HepG2 (cell line): ENCODE data around the gene MYO6. TPM values are rescaled to one million over a fixed set of nuclear protein-coding genes. Genes with fewer than 3 reads are reported as not detected.

Experiments
- ATAC-seq: fragments of 200-7000 bp; cut with Tn5 transposase; 3 replicates; pipeline ENCODE4 v1.9.1; 2020; ENCODE audit warnings: mild to moderate bottlenecking, moderate library complexity
- BruUV-seq: library from RNA; stranded (reverse); fragments of 400-500 nt; replicated peaks from 2 replicates; lab custom pipeline; 2021; lab: Mats Ljungman, UMichigan
- CTCF ChIA-PET: fragments of 300-600 bp; formaldehyde crosslinking; extraction: SDS; loops from one replicate; lab custom pipeline; 2021; ENCODE audit warnings: low total read pairs, inconsistent platforms, low intra/inter-chr PET ratio; lab: Yijun Ruan, JAX
- POLR2A ChIA-PET: fragments of 350-600 bp; sonication (Branson Sonifier 250); formaldehyde crosslinking; loops from one replicate; lab custom pipeline; 2020; ENCODE audit warnings: antibody characterized with exemption, inconsistent platforms; lab: Yijun Ruan, JAX
- DNase-seq: peaks from one replicate; pipeline ENCODE4 v3.0.0-alpha.2; 2015; ENCODE audit warnings: low spot score
- FAIRE-seq: peaks from 3 replicates; lab custom pipeline; 2011; peaks lifted over from hg19 to GRCh38; lab: Jason Lieb, UNC
- H2AFZ ChIP-seq: one replicate; pipeline ENCODE4 v1.6.1; 2011; ENCODE audit warnings: low read length, inconsistent platforms
- H3K27ac ChIP-seq: fragments of 300-600 bp; 3 replicates; pipeline ENCODE4 v1.8.0; 2011; ENCODE audit warnings: mixed run types, mild to moderate bottlenecking, mixed read lengths, low read length, inconsistent platforms; ENCODE audit not compliant: insufficient read depth; ENCODE audit errors: extremely low read length
- H3K27me3 ChIP-seq, 2 experiments: fragments of 200-600 bp in 1 of 2; 2 replicates in 1 of 2; 3 replicates in 1 of 2; pipeline versions ENCODE4 v1.6.0 to v1.8.0; 2011; ENCODE audit warnings: low read length in 2 of 2, mild to moderate bottlenecking in 2 of 2, moderate library complexity in 2 of 2, inconsistent platforms in 1 of 2; ENCODE audit not compliant: insufficient read depth in 2 of 2, control insufficient read depth in 1 of 2
- H3K36me3 ChIP-seq, 2 experiments: fragments of 200-600 bp in 1 of 2; replicated peaks in 1 of 2; 2 replicates in 1 of 2; 3 replicates in 1 of 2; pipeline versions ENCODE4 v1.5.1 to v1.8.0; 2011; ENCODE audit warnings: low read length in 2 of 2, inconsistent platforms in 1 of 2; ENCODE audit not compliant: insufficient read depth in 2 of 2, control insufficient read depth in 1 of 2
- H3K4me1 ChIP-seq: 2 replicates; pipeline ENCODE4 v1.5.1; 2012; ENCODE audit warnings: low read length, inconsistent platforms; ENCODE audit not compliant: insufficient read depth
- H3K4me2 ChIP-seq: 2 replicates; pipeline ENCODE4 v1.6.0; 2011; ENCODE audit warnings: low read depth, low read length, inconsistent platforms
- H3K4me3 ChIP-seq, 3 experiments: fragments of 200-600 bp in 1 of 3; sonication (generic), shearing (Covaris generic) in 1 of 3; replicated peaks in 1 of 3; 2 replicates each; pipeline ENCODE4 v1.5.1; 2011 to 2016; ENCODE audit warnings: low read length in 3 of 3, inconsistent platforms in 2 of 3, low read depth in 2 of 3, mild to moderate bottlenecking in 2 of 3, control low read depth in 1 of 3, mixed read lengths in 1 of 3; ENCODE audit not compliant: insufficient read depth in 1 of 3
- H3K79me2 ChIP-seq: one replicate; pipeline ENCODE4 v1.6.1; 2011; ENCODE audit warnings: low read length, inconsistent platforms; ENCODE audit not compliant: insufficient read depth
- H3K9ac ChIP-seq: 2 replicates; pipeline ENCODE4 v1.6.0; 2011; ENCODE audit warnings: mild to moderate bottlenecking, low read depth, low read length, inconsistent platforms; ENCODE audit not compliant: insufficient read depth
- H3K9me3 ChIP-seq: 2 replicates; pipeline ENCODE4 v1.5.1; 2012; ENCODE audit warnings: mild to moderate bottlenecking, low read length
- H4K20me1 ChIP-seq: 2 replicates; pipeline ENCODE4 v1.6.0; 2011; ENCODE audit warnings: inconsistent platforms, mild to moderate bottlenecking, low read length, moderate library complexity; ENCODE audit not compliant: insufficient read depth
- FOSL1 ChIP-seq: sonication (generic); formaldehyde crosslinking; IDR thresholded peaks from 2 replicates; pipeline ENCODE4 v1.9.0; 2021; ENCODE audit warnings: missing genetic modification reagents, borderline replicate concordance
- KAT2B ChIP-seq: fragments of 150-350 bp; IDR thresholded peaks from 2 replicates; pipeline ENCODE4 v1.6.1; 2014; ENCODE audit warnings: low read depth, low read length, borderline replicate concordance
- MEF2D ChIP-seq: sonication (generic); formaldehyde crosslinking; IDR thresholded peaks from 2 replicates; pipeline ENCODE4 v1.5.1; 2020; ENCODE audit warnings: mild to moderate bottlenecking, missing genetic modification reagents
- SOX13 ChIP-seq, 3 experiments: fragments of 450-650 bp in 1 of 3; sonication (generic) in 1 of 3; formaldehyde crosslinking in 1 of 3; IDR thresholded peaks in 2 of 3; conservative IDR thresholded peaks in 1 of 3; 2 replicates each; pipeline versions ENCODE4 v1.5.0 to v1.6.1; 2016 to 2020; ENCODE audit warnings: antibody characterized with exemption in 1 of 3, mild to moderate bottlenecking in 1 of 3, missing compliant biosample characterization in 1 of 3, missing genetic modification reagents in 1 of 3, moderate library complexity in 1 of 3
- ZNF335 ChIP-seq: sonication (generic); formaldehyde crosslinking; IDR thresholded peaks from 2 replicates; pipeline ENCODE4 v1.4.0; 2020; ENCODE audit warnings: missing genetic modification reagents
- ZNF605 ChIP-seq: sonication (generic); formaldehyde crosslinking; IDR thresholded peaks from 2 replicates; pipeline ENCODE4 v1.8.0; 2022; ENCODE audit warnings: mild to moderate bottlenecking, missing genetic modification reagents
- ZNF749 ChIP-seq: sonication (generic); formaldehyde crosslinking; IDR thresholded peaks from 2 replicates; pipeline ENCODE4 v1.8.0; 2022; ENCODE audit warnings: mild to moderate bottlenecking, missing genetic modification reagents, moderate library complexity, borderline replicate concordance
- WGBS: methylation state at CpG from one replicate; pipeline ENCODE4 v1.1.6; 2017; ENCODE audit warnings: low lambda C conversion rate; 5-methylcytosine and 5-hydroxymethylcytosine counted together
- in situ Hi-C: cut with HindIII; loops from 2 replicates; pipeline ENCODE4 v1.10.0; 2017; ENCODE audit warnings: low pct_unique_long_range_greater_than_20kb; ENCODE audit not compliant: extremely low pct_ligation_motif_present
- intact Hi-C: fragments of 100-400 bp; cut with micrococcal nuclease; formaldehyde crosslinking; loops from one replicate; pipeline ENCODE4 v1.10.0; 2022; ENCODE audit not compliant: unreplicated experiment
- polyA plus RNA-seq, 8 experiments: library from polyadenylated mRNA; depleted of rRNA in 3 of 8; stranded (reverse) in 7 of 8; unstranded in 1 of 8; fragments of >200 nt; fragmentation: Illumina TruSeq in 4 of 8; extraction: Trizol in 4 of 8; gene quantifications; 2 replicates each; pipeline versions ENCODE4 v1.2.1 to v1.2.3, GENCODE V29; 2011 to 2016; ENCODE audit warnings: low read depth in 4 of 8, missing spikeins in 1 of 8, mixed read lengths in 1 of 8; ENCODE audit not compliant: insufficient read depth in 1 of 8
- total RNA-seq, 5 experiments: library from RNA; depleted of rRNA; stranded (reverse); fragments of >200 nt; fragmentation: Illumina TruSeq; extraction: Trizol; gene quantifications; 2 replicates each; pipeline ENCODE4 v1.2.3, GENCODE V29; 2016; ENCODE audit warnings: low read depth in 1 of 5
- TF ChIP-seq, protein P1 (sequence below): sonication (generic); formaldehyde crosslinking; IDR thresholded peaks from 2 replicates; pipeline ENCODE4 v1.8.0; 2022; ENCODE audit warnings: low read depth, missing genetic modification reagents
- TF ChIP-seq, protein P2 (sequence below): sonication (generic); formaldehyde crosslinking; IDR thresholded peaks from 2 replicates; pipeline ENCODE4 v1.5.0; 2020; ENCODE audit warnings: missing genetic modification reagents
- TF ChIP-seq, protein P3 (sequence below): sonication (generic); formaldehyde crosslinking; IDR thresholded peaks from 2 replicates; pipeline ENCODE4 v1.4.0; 2020; ENCODE audit warnings: mild to moderate bottlenecking, low read depth, missing genetic modification reagents

Gene MYO6
- total and polyA plus RNA-seq, 2 of the 13 experiments (the other 11 are each of a cell fraction or from before 2014, with no cell fraction given), result 5.4 to 7.5 TPM

DNA sequence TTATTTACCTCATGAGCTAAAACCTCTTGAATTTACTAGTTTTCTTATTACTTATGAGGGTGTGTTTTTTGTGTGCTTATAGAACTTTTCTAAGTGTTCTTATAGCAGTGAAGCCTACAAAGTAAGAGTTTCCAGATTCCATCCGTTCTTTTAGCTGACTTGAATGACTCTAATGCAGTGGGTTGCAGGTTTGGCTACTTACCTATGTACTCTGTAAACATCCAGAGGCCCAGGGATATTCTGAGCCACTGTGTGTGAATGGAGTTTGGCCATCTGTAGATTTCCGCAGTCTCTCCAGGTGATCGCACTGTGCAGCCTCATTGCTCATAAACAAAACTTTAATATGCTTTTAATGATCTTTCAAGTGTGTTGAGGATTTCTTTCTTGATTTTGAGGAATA lies 157.8 kb downstream of the MYO6 start (continued):
- TF ChIP-seq, protein P1, sequence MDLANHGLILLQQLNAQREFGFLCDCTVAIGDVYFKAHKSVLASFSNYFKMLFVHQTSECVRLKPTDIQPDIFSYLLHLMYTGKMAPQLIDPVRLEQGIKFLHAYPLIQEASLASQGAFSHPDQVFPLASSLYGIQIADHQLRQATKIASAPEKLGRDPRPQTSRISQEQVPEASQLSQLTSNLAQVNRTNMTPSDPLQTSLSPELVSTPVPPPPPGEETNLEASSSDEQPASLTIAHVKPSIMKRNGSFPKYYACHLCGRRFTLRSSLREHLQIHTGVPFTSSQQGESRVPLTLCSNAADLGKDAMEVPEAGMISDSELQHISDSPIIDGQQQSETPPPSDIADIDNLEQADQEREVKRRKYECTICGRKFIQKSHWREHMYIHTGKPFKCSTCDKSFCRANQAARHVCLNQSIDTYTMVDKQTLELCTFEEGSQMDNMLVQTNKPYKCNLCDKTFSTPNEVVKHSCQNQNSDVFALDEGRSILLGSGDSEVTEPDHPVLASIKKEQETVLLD, result no peak
- TF ChIP-seq ZNF749 (CRISPR knock-in tag) (no peak), ZNF605 (no peak)
- TF ChIP-seq, protein P2, sequence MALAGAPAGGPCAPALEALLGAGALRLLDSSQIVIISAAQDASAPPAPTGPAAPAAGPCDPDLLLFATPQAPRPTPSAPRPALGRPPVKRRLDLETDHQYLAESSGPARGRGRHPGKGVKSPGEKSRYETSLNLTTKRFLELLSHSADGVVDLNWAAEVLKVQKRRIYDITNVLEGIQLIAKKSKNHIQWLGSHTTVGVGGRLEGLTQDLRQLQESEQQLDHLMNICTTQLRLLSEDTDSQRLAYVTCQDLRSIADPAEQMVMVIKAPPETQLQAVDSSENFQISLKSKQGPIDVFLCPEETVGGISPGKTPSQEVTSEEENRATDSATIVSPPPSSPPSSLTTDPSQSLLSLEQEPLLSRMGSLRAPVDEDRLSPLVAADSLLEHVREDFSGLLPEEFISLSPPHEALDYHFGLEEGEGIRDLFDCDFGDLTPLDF (CRISPR knock-in tag), result no peak

DNA sequence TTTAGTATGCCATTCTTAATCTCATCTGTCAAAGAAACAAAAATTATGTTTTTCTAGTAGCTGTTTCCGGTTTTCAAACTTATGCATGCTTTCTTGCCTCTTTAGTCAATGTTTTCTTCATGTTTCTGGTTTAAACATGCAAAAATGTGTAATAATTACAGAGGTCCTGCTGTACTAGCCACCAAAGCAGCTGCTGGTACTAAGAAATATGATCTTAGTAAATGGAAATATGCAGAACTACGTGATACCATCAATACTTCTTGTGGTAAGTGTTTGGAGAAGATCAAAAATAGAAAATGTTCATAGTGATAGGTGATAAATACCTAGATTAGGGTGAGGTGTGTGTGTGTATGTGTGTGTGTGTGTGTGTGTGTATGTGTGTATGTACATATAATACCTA lies 158.4 kb downstream of the MYO6 start:
- POLR2A ChIA-PET, result no interaction called here
- no peak overlapping the region for H3K27ac ChIP-seq
- DNase-seq (no peak), ATAC-seq (no peak), FAIRE-seq (no peak)
- H2AFZ ChIP-seq, result no peak overlapping the region
- in situ Hi-C loops (no loop called here), intact Hi-C loops (no loop called here)
- peaks cover 9% of the 10 kb centered on the region for H3K4me1 ChIP-seq
- no peak overlapping the region for H3K4me2 ChIP-seq
- H4K20me1 ChIP-seq, result no peaks in the 10 kb centered on the region
- TF ChIP-seq, protein P3, sequence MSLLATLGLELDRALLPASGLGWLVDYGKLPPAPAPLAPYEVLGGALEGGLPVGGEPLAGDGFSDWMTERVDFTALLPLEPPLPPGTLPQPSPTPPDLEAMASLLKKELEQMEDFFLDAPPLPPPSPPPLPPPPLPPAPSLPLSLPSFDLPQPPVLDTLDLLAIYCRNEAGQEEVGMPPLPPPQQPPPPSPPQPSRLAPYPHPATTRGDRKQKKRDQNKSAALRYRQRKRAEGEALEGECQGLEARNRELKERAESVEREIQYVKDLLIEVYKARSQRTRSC (CRISPR knock-in tag), result no peak
- TF ChIP-seq SOX13 (IDR thresholded peaks at IDR 0.05) (no peak), SOX13 (CRISPR knock-in tag; conservative IDR thresholded peaks at IDR 0.05 in 1 of 2, IDR thresholded peaks at IDR 0.05 in 1 of 2) (no peak), MEF2D (CRISPR knock-in tag) (no peak), ZNF335 (CRISPR knock-in tag) (no peak), FOSL1 (no peak), KAT2B (no peak)
- no peak overlapping the region for H3K9ac ChIP-seq
- no peaks in the 10 kb centered on the region for H3K36me3 ChIP-seq
- no peak overlapping the region for H3K4me3 ChIP-seq
- no TSS peak for BruUV-seq
- H3K9me3 ChIP-seq, result no peaks in the 10 kb centered on the region
- H3K79me2 ChIP-seq, result no peaks in the 10 kb centered on the region
- CTCF ChIA-PET, result no interaction called here
- H3K27me3 ChIP-seq, result no peaks in the 10 kb centered on the region
- 94% methylated on average over 2 of the region's 2 CpGs for WGBS
